Esophagus squamous epithelium (tissue), 4 donors: ENCODE data around the gene IRF9.

Source experiments
- CTCF ChIP-seq, 6 experiments: fragments of 450-650 bp in 4 of 6; fragments of 200-600 bp in 2 of 6; sonication (generic) in 2 of 6; IDR thresholded peaks; one replicate each; pipeline ENCODE4 v1.5.1; 2016 to 2019; ENCODE audit warnings: antibody characterized with exemption in 6 of 6, mild to moderate bottlenecking in 4 of 6, moderate library complexity in 4 of 6
- POLR2A ChIP-seq, 4 donors: fragments of 450-650 bp; IDR thresholded peaks; one replicate each; pipeline ENCODE4 v1.6.1; 2017; ENCODE audit warnings: antibody characterized with exemption in 4 of 4, mild to moderate bottlenecking in 4 of 4, moderate library complexity in 3 of 4

- no peak for TF ChIP-seq CTCF (IDR thresholded peaks at IDR 0.05)
- TF ChIP-seq POLR2A (IDR thresholded peaks at IDR 0.05), result no peak
Observed at GRCh38 chr14:24145690-24146452, 15.2 kb upstream of the IRF9 start.
